Testis (tissue), 2 donors: ENCODE measurements around the gene PTGS1.

Source experiments
- POLR2A ChIP-seq: fragments of 450-650 bp; IDR thresholded peaks from one replicate; pipeline ENCODE4 v1.6.1; 2017; ENCODE audit warnings: antibody characterized with exemption, mild to moderate bottlenecking, moderate library complexity
- TF ChIP-seq, protein P1 (sequence below), 3 experiments: fragments of 450-650 bp in 2 of 3; fragments of 200-600 bp in 1 of 3; sonication (generic) in 1 of 3; IDR thresholded peaks; one replicate each; pipeline ENCODE4 v1.5.1; 2016 to 2019; ENCODE audit warnings: antibody characterized with exemption in 3 of 3, mild to moderate bottlenecking in 2 of 3, moderate library complexity in 1 of 3

GRCh38 chr9:122392714-122393113, 21.9 kb downstream of the PTGS1 start:
- TF ChIP-seq POLR2A = no peak
- TF ChIP-seq, protein P1, sequence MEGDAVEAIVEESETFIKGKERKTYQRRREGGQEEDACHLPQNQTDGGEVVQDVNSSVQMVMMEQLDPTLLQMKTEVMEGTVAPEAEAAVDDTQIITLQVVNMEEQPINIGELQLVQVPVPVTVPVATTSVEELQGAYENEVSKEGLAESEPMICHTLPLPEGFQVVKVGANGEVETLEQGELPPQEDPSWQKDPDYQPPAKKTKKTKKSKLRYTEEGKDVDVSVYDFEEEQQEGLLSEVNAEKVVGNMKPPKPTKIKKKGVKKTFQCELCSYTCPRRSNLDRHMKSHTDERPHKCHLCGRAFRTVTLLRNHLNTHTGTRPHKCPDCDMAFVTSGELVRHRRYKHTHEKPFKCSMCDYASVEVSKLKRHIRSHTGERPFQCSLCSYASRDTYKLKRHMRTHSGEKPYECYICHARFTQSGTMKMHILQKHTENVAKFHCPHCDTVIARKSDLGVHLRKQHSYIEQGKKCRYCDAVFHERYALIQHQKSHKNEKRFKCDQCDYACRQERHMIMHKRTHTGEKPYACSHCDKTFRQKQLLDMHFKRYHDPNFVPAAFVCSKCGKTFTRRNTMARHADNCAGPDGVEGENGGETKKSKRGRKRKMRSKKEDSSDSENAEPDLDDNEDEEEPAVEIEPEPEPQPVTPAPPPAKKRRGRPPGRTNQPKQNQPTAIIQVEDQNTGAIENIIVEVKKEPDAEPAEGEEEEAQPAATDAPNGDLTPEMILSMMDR (IDR thresholded peaks at IDR 0.05) = no peak
